Medulla oblongata (tissue), 1 donor: Measurements from ENCODE around the gene WFIKKN1.

Source experiments
- DNase-seq: peaks from one replicate; pipeline ENCODE4 v3.0.0-alpha.2; 2015; ENCODE audit errors: extremely low spot score

WFIKKN1 gene

GRCh38 chr16:657487-657886, 26.7 kb downstream of the WFIKKN1 start:
- DNase-seq, result no peak

- DNase-seq, result no peak
Measured at GRCh38 chr16:658679-659571, 28.1 kb downstream of the WFIKKN1 start.

DNA sequence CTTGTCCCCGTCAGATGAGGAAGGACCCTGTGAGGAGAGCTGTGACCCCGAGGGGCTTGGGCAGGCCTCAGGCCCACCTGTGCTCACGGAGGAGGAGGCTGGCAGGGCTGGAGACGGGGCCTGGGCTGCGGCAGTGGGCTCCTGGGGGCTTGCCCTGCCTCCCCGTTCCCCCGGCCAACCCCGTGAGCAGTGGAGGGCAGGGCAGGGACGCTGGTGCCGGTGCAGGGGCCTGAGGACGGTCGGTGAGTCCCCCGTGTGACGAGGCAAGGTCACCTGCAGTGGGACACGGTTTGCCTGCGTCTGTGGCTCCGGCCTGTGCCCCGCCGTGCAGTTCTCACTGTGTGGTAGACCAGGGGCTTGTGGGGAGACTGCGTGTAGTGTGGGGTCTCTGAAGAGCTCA, 28.8 kb downstream of the WFIKKN1 start:
- DNase-seq, result no peak

DNA sequence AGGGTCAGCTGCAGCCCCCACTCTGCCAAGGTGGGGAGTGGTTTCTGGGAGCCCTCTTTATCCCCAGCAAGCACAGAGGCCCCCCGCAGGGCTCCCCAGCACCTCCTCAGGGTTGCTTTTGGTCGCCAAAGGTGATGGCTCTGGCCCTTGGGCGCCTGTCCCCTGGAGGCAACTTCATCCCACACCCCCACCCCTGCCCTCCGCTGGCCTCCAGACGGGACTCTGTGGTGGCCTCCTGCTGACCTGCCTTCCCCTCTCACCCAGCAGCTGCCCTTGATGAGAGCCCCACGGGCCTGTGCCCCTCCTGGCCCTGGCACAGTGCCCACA, 29.3 kb downstream of the WFIKKN1 start:
- no peak for DNase-seq

GRCh38 chr16:660459-661183, 29.8 kb downstream of the WFIKKN1 start:
- DNase-seq, result peak; percentile 85

GRCh38 chr16:661184-661821, 30.5 kb downstream of the WFIKKN1 start:
- no peak for DNase-seq

DNA sequence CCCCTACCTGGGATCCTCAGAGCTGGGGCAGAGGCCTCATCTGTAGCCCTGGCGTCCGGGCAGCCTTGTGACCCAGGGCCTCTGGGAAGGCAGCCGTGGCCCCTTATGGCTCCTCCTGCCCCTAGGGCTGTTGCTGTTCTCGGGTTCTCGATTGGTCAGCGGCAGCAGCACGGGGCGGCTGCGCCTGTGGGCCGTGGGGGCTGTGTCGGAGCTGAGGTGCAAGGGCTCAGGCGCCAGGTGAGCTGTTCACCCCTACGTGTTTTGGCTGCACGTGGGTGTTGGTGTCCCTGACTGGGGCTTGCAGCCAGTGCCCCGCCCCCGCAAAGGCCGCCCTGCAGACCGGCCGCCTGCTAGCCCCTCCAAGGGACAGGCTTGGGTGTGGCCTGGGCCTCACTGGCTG, 31.3 kb downstream of the WFIKKN1 start:
- DNase-seq, result no peak

GRCh38 chr16:662597-662996, 31.8 kb downstream of the WFIKKN1 start:
- DNase-seq, result no peak

GRCh38 chr16:666572-666971, 35.8 kb downstream of the WFIKKN1 start:
- no peak for DNase-seq

DNA sequence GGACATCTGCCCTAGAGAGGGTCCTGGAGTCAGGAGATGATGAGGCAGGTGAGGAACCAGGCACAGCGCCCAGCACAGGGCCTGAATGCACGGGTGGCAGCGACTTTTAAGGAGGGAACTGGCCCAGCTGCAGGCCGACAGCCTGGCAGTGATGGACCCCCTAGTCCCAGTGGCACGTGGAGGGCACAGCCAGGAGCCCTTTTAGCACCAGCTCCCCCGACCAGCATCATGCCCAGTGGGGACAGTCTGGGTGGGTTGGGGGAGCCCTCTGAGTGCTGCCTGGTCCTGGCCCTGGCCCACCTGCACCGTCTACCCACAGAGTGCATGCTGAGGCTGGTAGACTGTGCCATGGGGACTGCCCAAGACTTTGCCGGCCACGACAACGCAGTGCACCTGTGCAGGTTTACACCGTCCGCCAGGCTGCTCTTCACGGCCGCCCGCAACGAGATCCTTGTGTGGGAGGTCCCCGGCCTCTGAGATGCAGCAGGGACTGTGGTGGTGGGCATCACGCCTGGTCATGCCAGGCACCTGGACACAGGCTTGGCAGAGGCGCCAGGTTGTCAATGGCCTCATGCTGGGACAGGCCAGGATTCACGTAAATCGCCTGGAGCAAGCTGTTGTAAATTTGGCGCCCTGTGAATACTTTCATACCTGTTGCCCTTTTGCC, 36.5 kb downstream of the WFIKKN1 start:
- DNase-seq, result no peak

GRCh38 chr16:667780-668518, 37.2 kb downstream of the WFIKKN1 start, which contains the start of gene RHOT2:
RHOT2 (plus strand) TSS chr16:668132; CDS start chr16:668200, 68 bp downstream.
- peak; percentile 93 for DNase-seq

GRCh38 chr16:668519-669171, 37.9 kb downstream of the WFIKKN1 start:
- no peak for DNase-seq

DNA sequence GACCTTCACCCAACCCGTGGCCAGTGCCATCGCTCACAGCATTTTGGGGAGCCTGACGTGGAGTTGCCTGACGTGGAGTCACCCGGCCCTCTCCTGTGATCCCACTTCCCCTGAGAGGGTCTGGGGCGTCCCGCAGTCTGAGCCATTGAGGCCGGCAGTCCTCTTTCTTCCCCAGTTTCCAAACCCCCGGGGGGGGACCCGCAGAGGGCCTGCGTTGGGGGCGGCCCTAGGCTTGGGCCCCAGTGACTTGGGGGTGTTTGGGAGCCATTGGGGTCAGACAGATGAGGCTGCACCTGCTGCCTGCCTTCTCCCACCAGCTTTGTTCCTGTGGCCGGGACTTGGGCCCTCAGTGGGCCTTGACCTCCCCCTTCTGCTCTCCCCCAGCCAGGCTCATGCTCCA, 38.9 kb downstream of the WFIKKN1 start:
- no peak for DNase-seq

DNA sequence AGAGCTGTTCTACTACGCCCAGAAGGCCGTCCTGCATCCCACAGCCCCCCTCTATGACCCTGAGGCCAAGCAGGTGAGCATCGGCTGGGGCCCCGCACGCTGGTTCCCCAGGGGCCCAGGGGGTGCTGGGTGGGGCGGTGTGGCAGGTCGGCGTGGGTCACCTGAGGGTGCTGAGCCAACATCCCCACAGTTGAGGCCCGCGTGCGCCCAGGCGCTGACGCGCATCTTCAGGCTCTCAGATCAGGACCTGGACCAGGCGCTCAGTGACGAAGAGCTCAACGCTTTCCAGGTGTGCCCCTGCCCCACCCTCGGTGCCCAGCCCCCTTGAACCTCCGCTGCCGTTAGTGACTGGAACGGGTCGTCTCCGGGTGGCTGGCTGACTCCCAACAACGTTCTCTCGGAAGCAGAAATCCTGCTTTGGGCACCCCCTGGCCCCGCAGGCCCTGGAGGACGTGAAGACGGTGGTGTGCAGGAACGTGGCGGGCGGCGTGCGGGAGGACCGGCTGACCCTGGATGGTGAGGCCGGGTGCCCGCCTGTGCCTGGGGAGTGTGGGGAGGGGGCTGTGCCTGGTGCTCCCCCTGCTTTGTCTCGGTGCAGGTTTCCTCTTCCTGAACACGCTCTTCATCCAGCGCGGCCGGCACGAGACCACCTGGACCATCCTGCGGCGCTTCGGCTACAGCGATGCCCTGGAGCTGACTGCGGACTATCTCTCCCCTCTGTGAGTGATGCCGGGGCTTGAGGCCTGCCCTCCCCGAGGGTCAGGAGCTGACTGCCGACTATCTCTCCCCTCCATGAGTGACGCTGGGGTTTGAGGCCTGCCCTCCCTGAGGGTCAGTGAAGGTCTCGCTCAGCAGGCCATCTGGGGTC, 39.9 kb downstream of the WFIKKN1 start:
- DNase-seq, result no peak

DNA sequence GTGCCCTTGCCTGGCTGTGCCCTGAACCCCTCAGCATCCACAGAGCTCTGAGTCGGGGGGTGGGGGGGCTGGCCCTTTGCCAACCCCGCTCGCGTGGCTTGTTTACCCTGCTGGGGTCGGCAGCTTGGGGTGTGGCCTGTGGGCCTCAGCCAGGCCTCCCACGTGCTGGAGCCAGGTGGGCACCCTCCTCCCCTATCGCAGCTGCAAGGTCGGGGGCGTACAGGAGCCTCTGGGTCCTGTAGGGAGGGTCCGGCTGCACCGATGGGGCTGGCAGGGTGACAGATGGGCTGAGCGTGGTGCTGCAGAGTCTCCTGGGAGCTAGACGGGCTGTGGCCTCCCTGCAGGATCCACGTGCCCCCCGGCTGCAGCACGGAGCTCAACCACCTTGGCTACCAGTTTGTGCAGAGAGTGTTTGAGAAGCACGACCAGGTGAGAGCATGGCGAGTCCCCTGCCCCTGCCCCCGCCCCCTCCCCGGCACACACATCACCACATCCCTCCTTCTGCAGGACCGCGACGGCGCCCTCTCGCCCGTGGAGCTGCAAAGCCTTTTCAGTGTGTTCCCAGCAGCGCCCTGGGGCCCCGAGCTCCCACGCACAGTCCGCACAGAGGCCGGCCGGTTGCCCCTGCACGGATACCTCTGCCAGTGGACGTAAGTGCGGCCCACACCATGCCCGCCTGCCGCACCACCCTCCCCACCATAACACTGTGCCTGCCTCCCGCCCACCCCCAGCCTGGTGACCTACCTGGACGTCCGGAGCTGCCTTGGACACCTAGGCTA, 40.8 kb downstream of the WFIKKN1 start:
- no peak for DNase-seq

- DNase-seq, result no peak
Measured at GRCh38 chr16:672371-672770, 41.6 kb downstream of the WFIKKN1 start.

GRCh38 chr16:672851-673250, 42.1 kb downstream of the WFIKKN1 start:
- no peak for DNase-seq

- DNase-seq, result no peak
Measured at GRCh38 chr16:673399-673991, 42.7 kb downstream of the WFIKKN1 start.
